Peyer's patch (tissue), 4 donors: ENCODE data around the gene TMEM8B.

Experiments
- POLR2A ChIP-seq, 2 donors: fragments of 450-650 bp; IDR thresholded peaks; one replicate each; pipeline ENCODE4 v1.5.1; 2017; ENCODE audit warnings: antibody characterized with exemption in 2 of 2, mild to moderate bottlenecking in 2 of 2, moderate library complexity in 2 of 2
- TF ChIP-seq, protein P1 (sequence below), 6 experiments: fragments of 450-650 bp in 4 of 6; fragments of 200-600 bp in 2 of 6; sonication (generic) in 1 of 6; IDR thresholded peaks; one replicate each; pipeline ENCODE4 v1.5.1; 2017 to 2019; ENCODE audit warnings: antibody characterized with exemption in 6 of 6, mild to moderate bottlenecking in 3 of 6, moderate library complexity in 1 of 6

DNA sequence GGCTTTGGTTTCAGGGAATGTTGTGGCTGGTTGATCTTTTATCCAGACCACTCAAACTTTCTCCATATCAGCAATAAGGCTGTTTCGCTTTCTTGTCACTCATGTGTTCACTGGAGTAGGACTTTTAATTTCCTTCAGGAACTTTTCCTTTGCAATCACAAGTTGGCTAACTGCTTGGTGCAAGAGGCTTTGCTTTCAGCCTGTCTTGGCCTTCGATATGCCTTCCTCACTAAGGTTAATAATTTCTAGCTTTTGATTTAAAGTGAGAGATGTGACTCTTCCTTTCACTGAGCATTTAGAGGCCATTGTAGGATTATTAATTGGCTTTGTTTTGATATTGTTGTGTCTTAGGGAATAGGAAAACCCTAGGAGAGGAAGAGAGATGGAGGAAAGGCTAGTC is 70.0 kb downstream of the TMEM8B start:
- no peak for TF ChIP-seq POLR2A (IDR thresholded peaks at IDR 0.05)
- TF ChIP-seq, protein P1, sequence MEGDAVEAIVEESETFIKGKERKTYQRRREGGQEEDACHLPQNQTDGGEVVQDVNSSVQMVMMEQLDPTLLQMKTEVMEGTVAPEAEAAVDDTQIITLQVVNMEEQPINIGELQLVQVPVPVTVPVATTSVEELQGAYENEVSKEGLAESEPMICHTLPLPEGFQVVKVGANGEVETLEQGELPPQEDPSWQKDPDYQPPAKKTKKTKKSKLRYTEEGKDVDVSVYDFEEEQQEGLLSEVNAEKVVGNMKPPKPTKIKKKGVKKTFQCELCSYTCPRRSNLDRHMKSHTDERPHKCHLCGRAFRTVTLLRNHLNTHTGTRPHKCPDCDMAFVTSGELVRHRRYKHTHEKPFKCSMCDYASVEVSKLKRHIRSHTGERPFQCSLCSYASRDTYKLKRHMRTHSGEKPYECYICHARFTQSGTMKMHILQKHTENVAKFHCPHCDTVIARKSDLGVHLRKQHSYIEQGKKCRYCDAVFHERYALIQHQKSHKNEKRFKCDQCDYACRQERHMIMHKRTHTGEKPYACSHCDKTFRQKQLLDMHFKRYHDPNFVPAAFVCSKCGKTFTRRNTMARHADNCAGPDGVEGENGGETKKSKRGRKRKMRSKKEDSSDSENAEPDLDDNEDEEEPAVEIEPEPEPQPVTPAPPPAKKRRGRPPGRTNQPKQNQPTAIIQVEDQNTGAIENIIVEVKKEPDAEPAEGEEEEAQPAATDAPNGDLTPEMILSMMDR (IDR thresholded peaks at IDR 0.05), result no peak
